ENCODE data around the gene CPSF4.

CPSF4 gene

GRCh38 chr7:99438573-99439480 lies at the start of gene CPSF4, which contains the start of gene PTCD1:
Gene CPSF4, plus strand, starts transcription at chr7:99438943. Its CDS starts 140 bp downstream, at chr7:99439083.
Gene PTCD1, minus strand, starts transcription at chr7:99438798. Its CDS starts 3,556 bp downstream, at chr7:99435242.
- peak; percentile 68 for DNase-seq (ENCODE audit: low read depth)

GRCh38 chr7:99389772-99390171 lies 49.0 kb upstream of the CPSF4 start:
- no peak for DNase-seq (ENCODE audit: low read depth)

- DNase-seq (ENCODE audit: low read depth) = no peak
Observed at GRCh38 chr7:99390941-99391602, 47.7 kb upstream of the CPSF4 start.

DNA sequence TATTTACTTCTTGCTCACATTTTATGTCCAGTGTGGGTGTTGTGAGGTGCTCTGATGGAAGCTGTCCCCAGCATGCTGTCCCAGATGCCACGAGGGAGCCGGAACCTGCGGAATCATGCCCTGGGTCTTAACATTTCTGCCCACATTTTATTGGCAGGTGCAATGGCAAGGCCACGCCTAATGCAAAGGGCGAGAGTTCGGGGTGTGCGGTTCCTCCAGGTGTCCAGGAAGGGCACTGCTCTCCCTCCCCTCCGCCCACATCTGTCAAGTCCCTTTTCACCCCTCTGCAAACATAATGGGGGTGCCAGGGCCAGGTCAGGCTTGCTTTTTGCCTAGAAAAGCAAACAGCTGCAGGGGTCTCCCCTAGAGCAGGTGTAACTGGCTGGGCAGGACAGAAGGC lies 46.7 kb upstream of the CPSF4 start:
- no peak for DNase-seq (ENCODE audit: low read depth)

DNA sequence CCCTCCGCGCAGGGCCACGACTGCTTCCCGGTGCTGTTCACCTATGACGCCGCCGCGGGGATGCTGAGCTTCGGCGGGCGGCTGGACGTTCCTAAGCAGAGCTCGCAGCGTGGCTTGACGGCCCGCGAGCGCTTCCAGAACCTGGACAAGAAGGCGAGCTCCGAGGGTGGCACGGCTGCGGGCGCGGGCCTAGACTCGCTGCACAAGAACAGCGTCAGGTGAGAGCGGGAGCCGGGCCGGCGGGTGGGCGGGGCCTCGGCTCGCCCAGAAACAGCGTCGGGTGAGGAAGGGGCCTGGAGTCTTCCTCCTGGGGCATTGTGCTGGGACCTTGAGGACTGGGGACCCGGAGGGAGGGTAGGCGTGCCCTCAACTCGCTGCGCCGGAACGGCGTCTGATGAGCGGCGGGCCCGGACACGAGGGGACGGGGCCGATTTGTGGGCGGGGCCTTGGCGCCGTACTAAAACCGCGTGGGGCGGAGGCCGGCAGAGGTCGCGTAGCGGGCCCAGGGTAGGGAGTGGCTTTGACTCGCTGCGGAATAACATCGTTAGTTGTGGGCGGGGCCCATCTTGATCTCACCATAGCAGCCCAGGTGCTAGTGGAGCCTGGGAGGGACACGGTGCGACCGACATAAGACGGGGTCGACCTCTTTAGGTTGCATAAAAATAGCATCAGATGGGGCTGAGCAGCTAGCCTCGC lies 45.9 kb upstream of the CPSF4 start:
- no peak for DNase-seq (ENCODE audit: low read depth)

DNA sequence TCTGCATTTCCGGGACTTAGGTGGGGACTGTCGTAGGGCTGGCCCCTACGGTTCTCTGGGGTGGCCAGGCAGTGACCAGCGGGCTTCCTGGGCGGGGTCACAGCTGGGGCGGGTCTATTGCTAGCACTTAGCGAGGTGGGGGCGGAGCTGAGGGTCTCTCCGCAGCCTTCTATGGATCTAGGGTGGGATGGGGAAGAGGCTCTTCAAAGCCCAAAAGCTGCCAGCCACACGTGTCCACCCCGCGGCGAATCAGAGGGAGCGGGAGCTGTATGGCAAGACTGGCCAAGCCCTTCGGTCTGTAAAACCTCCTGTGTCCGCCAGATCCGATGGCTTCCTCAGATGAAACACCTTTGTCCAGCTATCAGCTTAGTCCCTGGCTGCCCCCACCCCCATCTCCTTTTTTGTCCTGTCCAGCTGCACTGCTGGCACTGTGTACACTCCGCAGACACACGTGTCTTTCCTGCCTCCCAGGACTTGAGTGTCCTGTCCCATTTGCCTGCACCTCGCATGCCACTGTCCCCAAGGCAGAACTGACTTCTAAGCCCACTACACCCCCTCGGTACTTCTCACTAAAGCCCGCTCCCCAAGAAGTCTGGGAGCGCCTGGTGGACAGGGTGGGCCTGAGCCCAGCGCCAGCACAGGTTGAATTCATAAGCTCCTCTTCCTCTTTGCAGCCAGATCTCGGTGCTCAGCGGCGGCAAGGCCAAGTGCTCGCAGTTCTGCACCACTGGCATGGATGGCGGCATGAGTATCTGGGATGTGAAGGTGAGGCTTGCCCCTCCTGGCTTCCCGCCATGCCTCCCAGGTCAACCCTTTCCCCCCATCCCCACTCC lies 45.2 kb upstream of the CPSF4 start:
- no peak for DNase-seq (ENCODE audit: low read depth)

DNA sequence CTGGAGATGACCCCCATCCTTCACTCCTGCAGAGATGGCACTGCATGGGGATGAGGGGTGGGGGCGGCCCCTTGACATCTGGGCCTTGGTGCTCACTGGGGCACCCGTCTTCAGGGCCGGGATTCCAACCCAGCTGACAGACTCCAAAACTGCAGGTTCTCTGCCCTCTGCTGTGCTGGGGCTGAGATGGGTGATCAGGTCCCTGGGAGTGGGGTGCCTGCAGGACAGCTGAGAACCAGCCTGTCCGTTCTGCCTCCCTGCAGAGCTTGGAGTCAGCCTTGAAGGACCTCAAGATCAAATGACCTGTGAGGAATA lies 44.6 kb upstream of the CPSF4 start:
- no peak for DNase-seq (ENCODE audit: low read depth)

DNA sequence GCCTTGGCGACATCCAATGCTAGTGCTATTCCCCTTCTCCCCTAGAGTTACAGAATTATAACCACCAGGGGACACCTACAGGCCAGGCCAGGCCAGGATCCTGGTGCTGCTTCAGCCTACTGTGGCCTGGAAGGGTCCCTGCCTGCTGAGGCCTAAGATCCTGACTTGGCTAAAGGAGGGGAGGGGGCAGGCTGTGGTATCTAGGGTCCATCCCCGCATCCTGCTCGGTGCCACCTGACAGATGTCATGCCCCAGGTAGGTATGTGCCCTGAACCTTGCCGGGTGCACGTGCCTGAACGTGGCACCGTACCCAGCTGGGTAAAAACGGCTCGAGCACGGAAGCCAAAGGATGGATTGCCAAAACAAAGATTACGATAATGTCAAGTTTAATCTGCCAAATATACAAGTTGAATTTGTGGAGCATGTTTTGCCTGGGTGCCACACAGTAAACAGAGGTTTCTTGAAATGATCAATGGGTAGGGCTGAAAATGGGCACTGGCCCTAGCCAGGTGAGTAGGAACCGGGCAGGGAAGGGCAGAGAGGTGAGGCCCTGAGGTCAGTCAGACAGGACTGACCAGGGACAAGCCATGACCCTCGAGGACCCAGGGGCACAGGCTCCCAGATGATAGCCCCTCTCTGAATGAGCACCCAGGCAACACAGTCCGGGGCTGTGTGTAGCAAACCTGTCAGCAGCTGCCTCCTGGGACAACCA lies 43.0 kb upstream of the CPSF4 start:
- DNase-seq (ENCODE audit: low read depth) = no peak

DNA sequence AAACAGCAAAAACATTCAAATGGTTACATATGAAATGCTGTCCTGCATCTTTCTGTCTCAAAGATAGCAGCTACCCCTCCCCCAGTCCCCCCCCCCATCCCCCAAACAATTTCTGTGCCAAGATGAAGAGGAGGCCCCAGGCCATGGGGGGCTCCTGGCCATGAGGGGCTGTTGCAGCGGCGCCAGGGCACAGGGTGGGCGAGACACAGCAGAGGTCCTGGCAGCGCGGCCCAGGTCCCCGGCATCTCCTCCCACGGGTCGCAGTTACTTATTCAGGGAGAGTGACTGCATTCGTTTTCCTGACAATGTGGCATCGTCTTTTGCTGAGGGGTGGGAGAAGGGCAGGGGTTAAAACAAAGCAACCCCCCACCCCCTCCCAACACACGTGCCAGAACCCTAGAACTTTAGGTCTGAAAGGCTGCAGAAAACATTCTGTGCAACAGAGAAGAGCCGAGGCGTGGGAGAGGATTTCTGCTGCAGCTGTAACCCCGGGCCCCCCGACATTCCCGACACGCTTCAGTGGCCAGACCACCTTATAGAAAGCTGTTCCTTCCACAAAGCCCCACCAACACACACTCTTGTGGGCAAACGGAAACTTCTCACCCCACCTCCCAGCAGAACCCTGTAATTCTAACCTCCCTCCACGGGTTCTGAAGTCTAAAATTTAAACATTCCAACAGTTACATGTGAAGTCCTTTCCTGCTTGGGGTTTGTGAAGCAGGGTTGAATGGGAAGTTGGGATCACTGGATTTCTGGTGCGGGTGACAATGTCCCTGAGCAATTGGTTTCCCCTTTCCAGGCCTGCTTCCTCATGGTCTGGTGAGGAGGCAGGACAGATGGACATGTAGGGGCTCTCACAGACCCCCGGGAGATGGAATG lies 42.1 kb upstream of the CPSF4 start:
- DNase-seq (ENCODE audit: low read depth) = no peak

- no peak for DNase-seq (ENCODE audit: low read depth)
Observed at GRCh38 chr7:99397297-99397983, 41.3 kb upstream of the CPSF4 start.

DNA sequence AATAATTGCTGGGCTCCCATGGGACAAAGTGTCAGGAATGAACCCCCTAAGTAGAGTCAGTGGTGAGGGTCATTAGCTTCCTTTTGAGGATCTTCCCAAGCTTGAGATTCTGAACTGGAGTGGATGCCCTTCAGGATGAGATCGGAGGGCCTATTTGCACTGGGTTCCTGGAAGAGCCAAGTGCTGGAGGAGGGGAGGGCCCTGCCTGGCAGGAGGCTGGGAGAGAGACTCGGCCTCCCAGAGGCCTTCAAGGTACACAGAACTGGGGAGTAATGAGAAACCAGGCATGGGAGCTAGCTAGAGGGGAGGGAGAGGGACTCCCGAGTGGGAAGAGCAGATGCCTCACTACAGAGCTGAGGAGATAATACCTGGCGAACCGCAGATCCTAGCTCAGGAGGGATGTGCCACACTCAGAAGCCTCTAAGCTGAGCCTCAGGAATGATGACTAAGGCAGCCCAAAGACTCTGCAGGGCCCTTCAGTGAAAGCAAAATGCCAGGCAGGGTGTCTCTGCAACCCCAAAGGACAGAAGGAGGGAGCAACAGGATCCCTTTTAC lies 39.8 kb upstream of the CPSF4 start:
- no peak for DNase-seq (ENCODE audit: low read depth)

- no peak for DNase-seq (ENCODE audit: low read depth)
Observed at GRCh38 chr7:99399597-99399996, 39.1 kb upstream of the CPSF4 start.

GRCh38 chr7:99402854-99403253 lies 35.9 kb upstream of the CPSF4 start:
- no peak for DNase-seq (ENCODE audit: low read depth)

- DNase-seq (ENCODE audit: low read depth) = no peak
Observed at GRCh38 chr7:99403764-99404163, 35.0 kb upstream of the CPSF4 start.

- no peak for DNase-seq (ENCODE audit: low read depth)
Observed at GRCh38 chr7:99404235-99404976, 34.3 kb upstream of the CPSF4 start.

DNA sequence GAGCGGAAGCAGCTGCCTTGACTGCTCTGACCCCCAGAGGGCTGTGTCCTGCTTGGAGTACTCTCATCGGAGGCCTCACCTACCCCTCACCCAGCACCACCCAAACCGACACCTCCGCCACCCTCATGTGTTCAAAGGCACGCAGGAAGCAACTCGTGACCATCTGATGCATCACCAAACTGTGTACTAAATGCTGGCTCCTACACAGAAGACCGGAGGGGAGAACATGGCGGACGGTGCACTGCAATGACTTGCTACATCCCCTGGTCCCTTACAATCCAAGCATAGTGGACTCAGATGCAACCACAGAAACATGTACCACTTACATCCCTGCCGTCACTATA lies 33.8 kb upstream of the CPSF4 start:
- DNase-seq (ENCODE audit: low read depth) = no peak

DNA sequence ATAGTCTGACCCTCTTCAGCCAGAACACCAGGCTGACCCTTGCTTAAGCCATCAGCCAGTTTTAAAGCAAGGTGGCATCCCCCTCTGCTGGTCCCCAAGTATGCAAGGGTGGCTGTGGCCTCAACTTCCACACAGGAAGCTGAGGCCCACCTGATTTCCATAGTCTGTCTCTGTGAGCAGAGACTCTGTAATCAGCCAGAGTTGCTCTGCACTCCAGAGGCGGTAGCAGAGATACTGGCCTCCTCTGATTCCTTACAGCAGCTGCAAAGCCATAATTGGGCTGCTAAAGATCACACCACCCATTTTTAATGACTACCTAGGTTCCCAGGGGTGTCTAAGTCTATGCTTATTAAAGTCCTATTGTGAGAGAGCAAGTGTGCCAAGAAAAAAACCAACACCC lies 32.2 kb upstream of the CPSF4 start:
- DNase-seq (ENCODE audit: low read depth) = no peak

DNA sequence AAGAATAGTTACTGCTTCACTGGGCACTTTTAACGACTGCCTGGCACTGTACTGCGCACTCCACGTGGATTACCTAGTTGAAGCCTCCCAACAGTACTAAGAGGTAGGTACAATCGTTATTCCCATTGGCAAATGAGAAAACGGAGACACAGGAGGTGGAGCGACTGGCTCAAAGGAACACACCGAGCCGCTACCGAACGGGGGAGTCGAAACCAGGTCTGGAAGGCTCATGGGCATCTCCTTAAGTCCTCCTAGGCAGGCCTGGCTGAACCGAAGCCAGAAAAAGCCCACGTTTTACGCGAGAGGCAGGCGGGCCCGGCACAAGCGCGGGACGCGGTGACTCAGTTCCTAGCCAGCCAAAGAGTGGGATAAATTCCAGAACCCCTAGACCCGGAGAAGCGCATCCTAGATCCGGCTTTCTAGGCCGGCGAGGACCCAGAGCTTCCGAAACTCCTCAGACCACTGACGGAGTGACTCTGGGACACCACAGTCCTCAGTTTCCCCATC lies 30.8 kb upstream of the CPSF4 start:
- peak; percentile 29 for DNase-seq (ENCODE audit: low read depth)
